Fibroblast of lung (primary cell): Measurements from ENCODE around the gene SUPT3H. TPM values are rescaled to one million over a fixed set of nuclear protein-coding genes. Genes with fewer than 3 reads are reported as not detected.

Source experiments
- DNase-seq, 2 donors: peaks; one replicate each; pipeline versions ENCODE4 v3.0.0 to v3.0.0-alpha.2; 2010; ENCODE audit warnings: low read depth in 2 of 2
- H2AFZ ChIP-seq: 2 replicates; pipeline ENCODE4 v1.5.1; 2012; ENCODE audit warnings: low read length, control low read depth, inconsistent platforms
- H3K27ac ChIP-seq: 2 replicates; pipeline ENCODE4 v1.5.1; 2011; ENCODE audit warnings: low read length, control low read depth; ENCODE audit not compliant: insufficient read depth
- H3K27me3 ChIP-seq: 2 replicates; pipeline ENCODE4 v1.5.1; 2011; ENCODE audit warnings: mild to moderate bottlenecking, low read length; ENCODE audit not compliant: control insufficient read depth, insufficient read depth
- H3K36me3 ChIP-seq: 2 replicates; pipeline ENCODE4 v1.5.1; 2011; ENCODE audit warnings: low read length; ENCODE audit not compliant: control insufficient read depth, insufficient read depth
- H3K4me1 ChIP-seq: 2 replicates; pipeline ENCODE4 v1.5.1; 2011; ENCODE audit warnings: low read length; ENCODE audit not compliant: control insufficient read depth, insufficient read depth; ENCODE audit errors: extremely low read depth
- H3K4me2 ChIP-seq: 2 replicates; pipeline ENCODE4 v1.5.1; 2011; ENCODE audit warnings: low read length, control low read depth; ENCODE audit not compliant: insufficient read depth; ENCODE audit errors: extremely low read depth
- H3K4me3 ChIP-seq, 4 experiments: fragments of 200-600 bp in 1 of 4; sonication (generic) in 1 of 4; replicated peaks in 1 of 4; 2 replicates each; pipeline ENCODE4 v1.5.1; 2011 to 2016; ENCODE audit warnings: low read length in 4 of 4, low read depth in 3 of 4, mild to moderate bottlenecking in 3 of 4, control low read depth in 2 of 4, inconsistent platforms in 1 of 4, mixed read lengths in 1 of 4; ENCODE audit not compliant: insufficient read depth in 1 of 4; ENCODE audit errors: control extremely low read depth in 1 of 4
- H3K79me2 ChIP-seq: 2 replicates; pipeline ENCODE4 v1.5.1; 2012; ENCODE audit warnings: mild to moderate bottlenecking, low read length, inconsistent platforms; ENCODE audit not compliant: control insufficient read depth, insufficient read depth
- H3K9ac ChIP-seq: 2 replicates; pipeline ENCODE4 v1.5.1; 2011; ENCODE audit warnings: mild to moderate bottlenecking, low read length, control low read depth; ENCODE audit not compliant: insufficient read depth
- H3K9me3 ChIP-seq: 2 replicates; pipeline ENCODE4 v1.5.1; 2012; ENCODE audit warnings: low read depth, low read length; ENCODE audit not compliant: control insufficient read depth, insufficient read depth
- H4K20me1 ChIP-seq: 2 replicates; pipeline ENCODE4 v1.5.1; 2011; ENCODE audit warnings: low read length; ENCODE audit not compliant: control insufficient read depth, insufficient read depth; ENCODE audit errors: extremely low read depth
- CTCF ChIP-seq, 2 donors: IDR thresholded peaks in 1 of 2; conservative IDR thresholded peaks in 1 of 2; 1 replicate in 1 of 2; 2 replicates in 1 of 2; pipeline ENCODE4 v1.5.1; 2011 to 2012; ENCODE audit warnings: low read length in 2 of 2, control low read depth in 1 of 2, inconsistent platforms in 1 of 2, low read depth in 1 of 2, mild to moderate bottlenecking in 1 of 2
- EZH2 ChIP-seq: IDR thresholded peaks from 2 replicates; pipeline ENCODE4 v1.5.1; 2012; ENCODE audit warnings: low read length, control low read depth, mild to moderate bottlenecking; ENCODE audit errors: missing control alignments
- polyA plus RNA-seq, 2 donors: library from polyadenylated mRNA; depleted of rRNA in 1 of 2; stranded (reverse) in 1 of 2; unstranded in 1 of 2; fragments of >200 nt; gene quantifications; 2 replicates each; pipeline ENCODE4 v1.2.1, GENCODE V29; 2011 to 2012; ENCODE audit warnings: missing spikeins in 1 of 2
- total RNA-seq: library from RNA; depleted of rRNA; stranded (reverse); fragments of >200 nt; gene quantifications from 2 replicates; pipeline ENCODE4 v1.2.1, GENCODE V29; 2014

The SUPT3H gene
- total and polyA plus RNA-seq, 2 donors (not counting 1 experiment from before 2014, with no cell fraction given), result 8.3 to 8.5 TPM

GRCh38 chr6:44789061-44789460, 588.7 kb downstream of the SUPT3H start:
- Histone ChIP-seq H2AFZ (no peak overlapping the region), H3K4me2 (no peak overlapping the region), H3K4me1 (peaks cover 2% of the 10 kb centered on the region)

GRCh38 chr6:44788387-44788981, 589.2 kb downstream of the SUPT3H start:
- no peaks in the 10 kb centered on the region for H3K9me3 ChIP-seq
- peak overlapping the region; percentile 26 for H2AFZ ChIP-seq
- peaks cover 2% of the 10 kb centered on the region for H3K4me1 ChIP-seq
- H3K79me2 ChIP-seq, result no peaks in the 10 kb centered on the region
- H4K20me1 ChIP-seq, result no peaks in the 10 kb centered on the region
- no peaks in the 10 kb centered on the region for H3K36me3 ChIP-seq
- no peak for TF ChIP-seq EZH2
- no peak for TF ChIP-seq CTCF (conservative IDR thresholded peaks at IDR 0.05 in 1 of 2, IDR thresholded peaks at IDR 0.05 in 1 of 2; ENCODE audit: low read depth in 1 of 2, low read length in 2 of 2)
- H3K27ac ChIP-seq, result no peak overlapping the region
- H3K4me3 ChIP-seq, result no peak overlapping the region
- H3K9ac ChIP-seq, result no peak overlapping the region
- no peaks in the 10 kb centered on the region for H3K27me3 ChIP-seq
- peak in 1 of 2 donors; percentile 55 for DNase-seq
- peak overlapping the region; percentile 23 for H3K4me2 ChIP-seq

More at GRCh38 chr6:44789061-44789460, 588.7 kb downstream of the SUPT3H start:
- Histone ChIP-seq H3K9me3 (no peaks in the 10 kb centered on the region), H4K20me1 (no peaks in the 10 kb centered on the region), H3K9ac (no peak overlapping the region), H3K79me2 (no peaks in the 10 kb centered on the region), H3K27ac (no peak overlapping the region), H3K4me3 (no peak overlapping the region), H3K36me3 (no peaks in the 10 kb centered on the region), H3K27me3 (no peaks in the 10 kb centered on the region)
- DNase-seq, result no peak
- no peak for TF ChIP-seq CTCF (conservative IDR thresholded peaks at IDR 0.05 in 1 of 2, IDR thresholded peaks at IDR 0.05 in 1 of 2; ENCODE audit: low read depth in 1 of 2, low read length in 2 of 2)
- no peak for TF ChIP-seq EZH2

- no peaks in the 10 kb centered on the region for H3K27me3 ChIP-seq
- H2AFZ ChIP-seq, result no peak overlapping the region
- H3K4me2 ChIP-seq, result no peak overlapping the region
- no peak overlapping the region for H3K4me3 ChIP-seq
- no peaks in the 10 kb centered on the region for H3K9me3 ChIP-seq
- no peak overlapping the region for H3K27ac ChIP-seq
- no peaks in the 10 kb centered on the region for H4K20me1 ChIP-seq
- DNase-seq, result no peak
- H3K36me3 ChIP-seq, result no peaks in the 10 kb centered on the region
- no peak overlapping the region for H3K9ac ChIP-seq
- TF ChIP-seq CTCF (conservative IDR thresholded peaks at IDR 0.05 in 1 of 2, IDR thresholded peaks at IDR 0.05 in 1 of 2; ENCODE audit: low read depth in 1 of 2, low read length in 2 of 2) (no peak), EZH2 (no peak)
- peaks cover 2% of the 10 kb centered on the region for H3K4me1 ChIP-seq
- H3K79me2 ChIP-seq, result no peaks in the 10 kb centered on the region
Measured at GRCh38 chr6:44787254-44787834, 590.4 kb downstream of the SUPT3H start.
